MM.1S (cell line): ENCODE results near the gene BEX1.

Source experiments
- CTCF ChIP-seq: fragments of 300-600 bp; sonication (generic); IDR thresholded peaks from 2 replicates; pipeline ENCODE4 v1.5.1; 2016; ENCODE audit warnings: antibody characterized with exemption, low read length, mixed read lengths
- EZH2phosphoT487 ChIP-seq: fragments of 300-600 bp; sonication (generic); IDR thresholded peaks from 2 replicates; pipeline ENCODE4 v1.6.1; 2018; ENCODE audit warnings: antibody characterized with exemption, low read length

GRCh38 chrX:103056902-103057301, 7.1 kb downstream of the BEX1 start:
- TF ChIP-seq EZH2phosphoT487 (no peak), CTCF (no peak)
